OCI-LY3 (cell line): ENCODE results near the gene RALY.

Experiments
- CTCF ChIP-seq: fragments of 200-600, 300-600 bp; sonication (generic); IDR thresholded peaks from 2 replicates; pipeline ENCODE4 v1.5.1; 2014; ENCODE audit warnings: antibody characterized with exemption, low read length, low read depth
- EZH2phosphoT487 ChIP-seq: fragments of 200-600 bp; shearing (Covaris generic); IDR thresholded peaks from 2 replicates; pipeline ENCODE4 v1.6.1; 2018; ENCODE audit warnings: antibody characterized with exemption, mixed run types, low read depth

GRCh38 chr20:34062570-34063482 lies 69.1 kb downstream of the RALY start:
- TF ChIP-seq EZH2phosphoT487, result no peak
- no peak for TF ChIP-seq CTCF
